Parathyroid adenoma (tissue), 2 donors: Measurements from ENCODE around the gene LCN10.
"Not testable (repeated sequence)": the region's sequence is repeated elsewhere in the genome, so short reads cannot be mapped to it uniquely, and the experiment has no call there.

Experiments
- H2AFZ ChIP-seq: fragments of 300-600 bp; sonication (generic); one replicate; pipeline ENCODE4 v1.7.0; 2017; ENCODE audit warnings: antibody characterized with exemption, mild to moderate bottlenecking
- H3K27ac ChIP-seq: fragments of 300-600 bp; sonication (generic); one replicate; pipeline ENCODE4 v1.7.0; 2017
- H3K27me3 ChIP-seq: fragments of 300-600 bp; sonication (generic); one replicate; pipeline ENCODE4 v1.7.0; 2017; ENCODE audit warnings: low read length; ENCODE audit not compliant: control insufficient read depth, insufficient read depth
- H3K36me3 ChIP-seq: fragments of 300-600 bp; sonication (generic); one replicate; pipeline ENCODE4 v1.7.0; 2017; ENCODE audit warnings: low read length; ENCODE audit not compliant: control insufficient read depth, insufficient read depth
- H3K4me1 ChIP-seq: fragments of 300-600 bp; sonication (generic); one replicate; pipeline ENCODE4 v1.7.0; 2017; ENCODE audit warnings: control low read depth
- H3K4me2 ChIP-seq: fragments of 300-600 bp; sonication (generic); one replicate; pipeline ENCODE4 v1.7.0; 2017; ENCODE audit warnings: low read length
- H3K4me3 ChIP-seq: fragments of 300-600 bp; sonication (generic); one replicate; pipeline ENCODE4 v1.7.0; 2017; ENCODE audit warnings: low read depth, low read length
- H3K79me2 ChIP-seq: fragments of 300-600 bp; sonication (generic); one replicate; pipeline ENCODE4 v1.7.0; 2017; ENCODE audit warnings: control low read depth
- H3K9ac ChIP-seq: fragments of 300-600 bp; sonication (generic); one replicate; pipeline ENCODE4 v1.7.0; 2017; ENCODE audit warnings: mild to moderate bottlenecking
- H3K9me3 ChIP-seq: fragments of 300-600 bp; sonication (generic); one replicate; pipeline ENCODE4 v1.7.0; 2017; ENCODE audit warnings: low read length; ENCODE audit not compliant: control insufficient read depth
- TF ChIP-seq, protein P1 (sequence below): fragments of 300-600 bp; sonication (generic); IDR thresholded peaks from one replicate; pipeline ENCODE4 v1.7.0; 2017; ENCODE audit warnings: antibody characterized with exemption, mild to moderate bottlenecking
- donor health status: primary hyperparathyroidism.

Gene LCN10

DNA sequence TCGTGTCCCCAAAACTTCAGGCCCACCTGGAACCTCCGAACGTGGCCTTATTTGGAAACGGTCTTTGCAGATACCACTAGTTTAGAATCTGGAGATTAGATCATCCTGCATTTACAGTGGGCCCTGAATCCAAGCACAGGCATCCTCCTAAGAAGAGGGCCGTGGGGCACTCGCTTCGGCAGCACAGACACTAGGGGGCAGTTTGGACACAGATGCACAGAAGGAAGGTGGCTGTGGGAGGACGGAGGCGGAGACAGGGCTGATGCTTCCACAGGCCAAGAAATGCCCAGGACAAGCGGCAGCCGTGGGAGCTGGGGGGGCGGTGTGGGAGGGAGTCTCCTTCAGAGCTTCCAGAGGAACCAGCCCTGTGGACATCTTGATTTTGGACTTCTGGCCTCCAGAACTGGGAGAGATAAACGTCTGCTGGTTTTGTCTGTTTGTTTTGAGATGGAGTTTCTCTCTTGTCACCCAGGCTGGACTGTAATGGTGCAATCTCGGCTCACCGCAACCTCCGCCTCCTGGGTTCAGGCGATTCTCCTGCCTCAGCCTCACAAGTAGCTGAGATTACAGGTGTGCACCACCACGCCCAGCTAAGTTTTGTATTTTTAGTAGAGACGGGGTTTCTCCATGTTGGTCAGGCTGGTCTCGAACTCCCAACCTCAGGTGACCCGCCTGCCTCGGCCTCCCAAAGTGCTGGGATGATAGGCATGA, 18.2 kb upstream of the LCN10 start:
- not testable (repeated sequence) for H3K27me3 ChIP-seq, H3K4me1 ChIP-seq, H3K4me3 ChIP-seq, H3K79me2 ChIP-seq, H2AFZ ChIP-seq, H3K9me3 ChIP-seq, H3K36me3 ChIP-seq, H3K9ac ChIP-seq, H3K27ac ChIP-seq
- peak overlapping the region; percentile 22 for H3K4me2 ChIP-seq
- TF ChIP-seq, protein P1, sequence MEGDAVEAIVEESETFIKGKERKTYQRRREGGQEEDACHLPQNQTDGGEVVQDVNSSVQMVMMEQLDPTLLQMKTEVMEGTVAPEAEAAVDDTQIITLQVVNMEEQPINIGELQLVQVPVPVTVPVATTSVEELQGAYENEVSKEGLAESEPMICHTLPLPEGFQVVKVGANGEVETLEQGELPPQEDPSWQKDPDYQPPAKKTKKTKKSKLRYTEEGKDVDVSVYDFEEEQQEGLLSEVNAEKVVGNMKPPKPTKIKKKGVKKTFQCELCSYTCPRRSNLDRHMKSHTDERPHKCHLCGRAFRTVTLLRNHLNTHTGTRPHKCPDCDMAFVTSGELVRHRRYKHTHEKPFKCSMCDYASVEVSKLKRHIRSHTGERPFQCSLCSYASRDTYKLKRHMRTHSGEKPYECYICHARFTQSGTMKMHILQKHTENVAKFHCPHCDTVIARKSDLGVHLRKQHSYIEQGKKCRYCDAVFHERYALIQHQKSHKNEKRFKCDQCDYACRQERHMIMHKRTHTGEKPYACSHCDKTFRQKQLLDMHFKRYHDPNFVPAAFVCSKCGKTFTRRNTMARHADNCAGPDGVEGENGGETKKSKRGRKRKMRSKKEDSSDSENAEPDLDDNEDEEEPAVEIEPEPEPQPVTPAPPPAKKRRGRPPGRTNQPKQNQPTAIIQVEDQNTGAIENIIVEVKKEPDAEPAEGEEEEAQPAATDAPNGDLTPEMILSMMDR, result peak; percentile 36

DNA sequence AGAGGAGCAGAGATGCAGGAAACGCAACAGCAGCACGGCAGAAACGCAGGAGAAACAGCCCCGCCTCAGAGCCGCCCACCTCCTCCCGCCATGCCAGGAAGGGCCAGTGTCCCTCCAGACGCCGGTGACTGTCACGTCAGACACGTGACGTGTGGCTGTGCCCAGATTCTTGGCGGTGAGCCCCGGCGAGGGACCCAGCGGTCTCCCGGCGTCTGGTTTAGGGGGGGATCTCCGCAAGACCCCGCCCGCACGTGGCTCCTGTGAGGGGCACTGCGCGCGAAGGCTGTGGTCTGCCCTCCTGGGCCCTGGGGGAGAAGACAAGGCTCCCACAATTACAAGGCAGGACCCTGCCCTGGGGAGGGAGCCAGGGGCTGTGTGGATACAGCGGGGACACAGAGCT, 17.7 kb upstream of the LCN10 start:
- no peaks in the 10 kb centered on the region for H3K9me3 ChIP-seq
- no peaks in the 10 kb centered on the region for H3K4me1 ChIP-seq
- H3K4me3 ChIP-seq, result no peak overlapping the region
- no peaks in the 10 kb centered on the region for H3K36me3 ChIP-seq
- no peak overlapping the region for H3K27ac ChIP-seq
- no peak overlapping the region for H3K9ac ChIP-seq
- no peaks in the 10 kb centered on the region for H3K27me3 ChIP-seq
- no peak overlapping the region for H3K4me2 ChIP-seq
- TF ChIP-seq, protein P1, result no peak
- H3K79me2 ChIP-seq, result no peaks in the 10 kb centered on the region
- H2AFZ ChIP-seq, result no peak overlapping the region

DNA sequence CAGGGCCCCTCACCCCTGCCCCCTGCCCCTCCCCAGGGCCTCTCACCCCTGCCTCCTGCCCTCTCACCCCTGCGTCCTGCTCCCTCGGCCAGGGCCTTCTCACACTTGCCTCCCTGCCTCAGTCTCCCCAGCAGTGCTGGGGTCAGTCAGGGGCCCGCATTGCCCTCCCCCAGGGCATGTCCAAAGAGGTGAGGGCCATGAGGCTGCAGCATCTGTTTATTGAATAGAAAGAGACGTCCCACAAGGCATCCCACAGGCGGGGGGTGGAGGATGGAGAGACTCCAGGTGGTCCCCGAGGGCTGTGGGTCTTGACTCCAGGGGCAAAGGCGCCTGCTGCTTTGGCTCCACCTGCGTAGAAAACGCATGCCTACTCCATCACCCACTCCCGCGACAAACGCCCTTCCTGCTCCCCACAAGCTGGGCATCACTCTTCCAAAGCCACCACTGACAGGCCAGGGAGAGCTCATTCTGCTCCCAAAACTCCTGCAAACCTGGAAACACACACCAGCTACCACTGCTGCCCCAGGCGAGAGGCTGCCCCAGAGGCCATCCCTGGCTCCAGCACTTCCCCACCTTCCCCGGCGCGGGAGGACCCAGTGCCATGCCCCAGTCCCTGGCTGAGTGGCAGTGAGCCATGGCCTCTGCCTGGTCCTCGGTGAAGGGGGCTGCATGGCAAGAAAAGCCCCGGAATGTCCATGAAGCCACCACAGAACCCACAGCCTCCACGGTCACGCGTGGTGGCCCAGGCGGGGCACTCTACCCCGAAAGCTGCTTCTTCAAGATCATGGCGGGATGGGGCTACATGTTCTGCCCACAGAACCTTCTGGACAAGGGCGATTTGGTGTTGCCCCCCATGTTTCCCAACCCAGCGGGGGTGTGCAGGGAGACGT, 16.9 kb upstream of the LCN10 start:
- Histone ChIP-seq H3K27me3 (no peaks in the 10 kb centered on the region), H3K79me2 (no peaks in the 10 kb centered on the region), H3K4me3 (no peak overlapping the region), H3K9ac (no peak overlapping the region), H3K4me2 (no peak overlapping the region), H3K4me1 (no peaks in the 10 kb centered on the region), H3K36me3 (no peaks in the 10 kb centered on the region), H3K9me3 (no peaks in the 10 kb centered on the region), H3K27ac (no peak overlapping the region), H2AFZ (no peak overlapping the region)
- TF ChIP-seq, protein P1, result no peak

DNA sequence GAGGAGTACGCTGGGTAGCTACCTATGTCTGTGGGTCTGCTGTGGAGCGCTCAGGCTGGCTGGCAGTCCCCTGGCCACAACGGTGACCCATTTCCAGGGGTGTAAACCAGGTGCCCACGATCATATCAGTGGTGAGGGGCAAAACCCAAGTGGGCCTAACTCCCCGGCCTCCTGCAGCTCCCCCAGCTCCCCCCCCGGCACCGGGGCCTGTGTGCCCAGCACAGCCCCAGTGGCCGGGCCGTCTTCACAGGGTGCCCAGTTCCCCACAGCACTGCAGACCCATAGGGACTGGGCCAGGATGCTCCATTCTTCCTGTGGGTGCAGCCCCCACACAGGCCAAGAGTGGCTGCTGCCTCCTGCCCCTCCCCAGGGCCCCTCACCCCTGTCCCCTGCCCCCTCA, 16.3 kb upstream of the LCN10 start:
- no peak overlapping the region for H3K9ac ChIP-seq
- TF ChIP-seq, protein P1, result no peak
- no peak overlapping the region for H3K4me3 ChIP-seq
- no peaks in the 10 kb centered on the region for H3K27me3 ChIP-seq
- no peaks in the 10 kb centered on the region for H3K9me3 ChIP-seq
- H3K4me1 ChIP-seq, result no peaks in the 10 kb centered on the region
- no peaks in the 10 kb centered on the region for H3K36me3 ChIP-seq
- H3K4me2 ChIP-seq, result no peak overlapping the region
- H3K79me2 ChIP-seq, result no peaks in the 10 kb centered on the region
- H2AFZ ChIP-seq, result no peak overlapping the region
- no peak overlapping the region for H3K27ac ChIP-seq
